ENCODE results near the gene TACR1.
A peak's percentile ranks its signal among the peaks of the same experiment; 100 is the strongest.
"Not testable (repeated sequence)": the region's sequence is repeated elsewhere in the genome, so short reads cannot be mapped to it uniquely, and the experiment has no call there.

Gene TACR1

GRCh38 chr2:75088791-75089190 lies 110.5 kb downstream of the TACR1 start:
- no peak for DNase-seq (ENCODE audit: low read depth)

- DNase-seq (ENCODE audit: low read depth), result no peak
Measured at GRCh38 chr2:75087736-75088135, 111.6 kb downstream of the TACR1 start.

GRCh38 chr2:75079575-75079974 lies 119.7 kb downstream of the TACR1 start:
- no peak for DNase-seq (ENCODE audit: low read depth)

GRCh38 chr2:75077909-75078308 lies 121.4 kb downstream of the TACR1 start:
- no peak for DNase-seq (ENCODE audit: low read depth)

GRCh38 chr2:75076088-75076487 lies 123.2 kb downstream of the TACR1 start:
- DNase-seq (ENCODE audit: low read depth), result no peak

- DNase-seq (ENCODE audit: low read depth), result no peak
Measured at GRCh38 chr2:75074708-75075107, 124.6 kb downstream of the TACR1 start.

- no peak for DNase-seq (ENCODE audit: low read depth)
Measured at GRCh38 chr2:75074228-75074627, 125.1 kb downstream of the TACR1 start.

GRCh38 chr2:75071766-75072165 lies 127.6 kb downstream of the TACR1 start:
- no peak for DNase-seq (ENCODE audit: low read depth)

GRCh38 chr2:75068546-75068945 lies 130.8 kb downstream of the TACR1 start:
- DNase-seq (ENCODE audit: low read depth), result no peak

GRCh38 chr2:75067506-75067905 lies 131.8 kb downstream of the TACR1 start:
- no peak for DNase-seq (ENCODE audit: low read depth)

GRCh38 chr2:75066121-75066902 lies 133.0 kb downstream of the TACR1 start:
- no peak for DNase-seq (ENCODE audit: low read depth)

GRCh38 chr2:75065402-75066008 lies 133.8 kb downstream of the TACR1 start:
- DNase-seq (ENCODE audit: low read depth), result no peak

GRCh38 chr2:75064691-75065396 lies 134.5 kb downstream of the TACR1 start:
- DNase-seq (ENCODE audit: low read depth), result peak; percentile 9

GRCh38 chr2:75063906-75064305 lies 135.4 kb downstream of the TACR1 start:
- DNase-seq (ENCODE audit: low read depth), result no peak

- DNase-seq (ENCODE audit: low read depth), result no peak
Measured at GRCh38 chr2:75058427-75058826, 140.9 kb downstream of the TACR1 start.

- DNase-seq (ENCODE audit: low read depth), result not testable (repeated sequence)
Measured at GRCh38 chr2:75057150-75057549, 142.2 kb downstream of the TACR1 start.

- no peak for DNase-seq (ENCODE audit: low read depth)
Measured at GRCh38 chr2:75055820-75056675, 143.3 kb downstream of the TACR1 start.

- no peak for DNase-seq (ENCODE audit: low read depth)
Measured at GRCh38 chr2:75055142-75055819, 144.0 kb downstream of the TACR1 start.

GRCh38 chr2:75054296-75054695 lies 145.0 kb downstream of the TACR1 start:
- DNase-seq (ENCODE audit: low read depth), result no peak

GRCh38 chr2:75053484-75054112 lies 145.7 kb downstream of the TACR1 start:
- DNase-seq (ENCODE audit: low read depth), result no peak

Data from T follicular helper cell (primary cell).